Small intestine (tissue), 7 donors: ENCODE data around the gene FRMPD4. TPM values are rescaled to one million over a fixed set of nuclear protein-coding genes. Genes with fewer than 3 reads are reported as not detected.

Source experiments
- DNase-seq, 2 donors: peaks; one replicate each; pipeline versions ENCODE4 v3.0.0 to v3.0.0-alpha.2; 2013
- FAIRE-seq: peaks from 2 replicates; lab custom pipeline; 2012; peaks lifted over from hg19 to GRCh38; lab: Jason Lieb, UNC
- H3K27ac ChIP-seq, 3 donors: one replicate each; pipeline ENCODE4 v1.5.1; 2013; ENCODE audit warnings: low read length in 2 of 3, mild to moderate bottlenecking in 2 of 3, control low read depth in 1 of 3, inconsistent platforms in 1 of 3, low read depth in 1 of 3, moderate library complexity in 1 of 3
- H3K27me3 ChIP-seq, 3 donors: one replicate each; pipeline ENCODE4 v1.6.1; 2013; ENCODE audit warnings: low read length in 3 of 3, inconsistent platforms in 1 of 3; ENCODE audit not compliant: control insufficient read depth in 3 of 3, insufficient read depth in 3 of 3
- H3K36me3 ChIP-seq, 3 donors: one replicate each; pipeline ENCODE4 v1.6.1; 2013; ENCODE audit warnings: low read length in 3 of 3, inconsistent platforms in 1 of 3, low read depth in 1 of 3, mild to moderate bottlenecking in 1 of 3, moderate library complexity in 1 of 3; ENCODE audit not compliant: control insufficient read depth in 3 of 3, insufficient read depth in 2 of 3
- H3K4me1 ChIP-seq, 3 donors: one replicate each; pipeline ENCODE4 v1.6.1; 2013; ENCODE audit warnings: low read length in 2 of 3, inconsistent platforms in 1 of 3, low read depth in 1 of 3, mild to moderate bottlenecking in 1 of 3, moderate library complexity in 1 of 3; ENCODE audit not compliant: control insufficient read depth in 3 of 3, insufficient read depth in 2 of 3
- H3K4me3 ChIP-seq, 3 donors: one replicate each; pipeline ENCODE4 v1.5.1; 2013; ENCODE audit warnings: low read length in 3 of 3, control low read depth in 1 of 3, inconsistent platforms in 1 of 3, low read depth in 1 of 3, mild to moderate bottlenecking in 1 of 3, moderate library complexity in 1 of 3
- H3K9me3 ChIP-seq, 2 donors: one replicate each; pipeline ENCODE4 v1.6.1; 2013; ENCODE audit warnings: low read depth in 1 of 2, low read length in 1 of 2; ENCODE audit not compliant: control insufficient read depth in 2 of 2, insufficient read depth in 1 of 2
- WGBS, 3 donors: extraction: QIAGEN DNeasy Blood & Tissue Kit; methylation state at CpG; one replicate each; pipeline ENCODE4 v1.1.7; 2013; 5-methylcytosine and 5-hydroxymethylcytosine counted together
- polyA plus RNA-seq, 4 donors: library from polyadenylated mRNA; stranded (reverse) in 3 of 4; unstranded in 1 of 4; fragments of 200-250 nt in 3 of 4; fragments of 120-200 nt in 1 of 4; gene quantifications; one replicate each; pipeline versions ENCODE4 v1.2.1 to v1.2.3, GENCODE V29; 2013
- donor health status: healthy with polysubstance abuse.
- donor health status: control.
- donor health status: control.
- donor health status: Bipolar disorder and iron deficiency.
- donor health status: healthy.

Gene FRMPD4
- polyA plus RNA-seq, 4 donors: 0.04 to 0.21 TPM; not detected in 2

DNA sequence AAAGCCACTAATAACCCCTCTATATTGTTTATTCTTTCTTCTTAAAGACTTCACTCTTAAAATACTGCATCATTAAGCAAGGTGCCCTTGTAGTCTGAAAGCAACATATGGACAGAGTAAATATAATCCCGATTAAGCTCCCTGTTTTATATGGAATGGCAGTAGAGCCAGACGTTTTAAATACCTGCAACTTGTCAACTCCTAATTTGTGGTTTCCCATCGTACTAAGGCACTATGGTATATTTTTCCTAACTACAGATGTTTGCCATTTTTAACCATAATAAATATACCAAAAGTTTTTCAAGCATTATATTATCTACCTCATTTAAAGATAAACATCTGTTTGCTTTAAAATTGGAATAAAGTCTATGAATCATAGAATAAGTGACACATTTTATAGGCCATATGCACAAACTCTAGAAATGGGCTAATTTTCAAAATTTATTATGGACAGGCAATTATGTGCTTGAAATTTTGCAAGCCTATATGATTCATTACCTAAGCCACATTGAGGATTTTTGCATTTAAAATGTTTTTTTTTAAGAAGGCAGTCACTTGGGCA lies 194.6 kb downstream of the FRMPD4 start:
- no peaks in the 10 kb centered on the region for H3K9me3 ChIP-seq
- no peaks in the 10 kb centered on the region for H3K27me3 ChIP-seq
- H3K4me3 ChIP-seq: no peak overlapping the region
- 62 to 67% (median 64%) methylated on average over 3 of the region's 3 CpGs for WGBS, 3 donors
- H3K27ac ChIP-seq: no peak overlapping the region
- no peak for FAIRE-seq
- H3K36me3 ChIP-seq: no peaks in the 10 kb centered on the region
- DNase-seq: no peak
- no peaks in the 10 kb centered on the region for H3K4me1 ChIP-seq

DNA sequence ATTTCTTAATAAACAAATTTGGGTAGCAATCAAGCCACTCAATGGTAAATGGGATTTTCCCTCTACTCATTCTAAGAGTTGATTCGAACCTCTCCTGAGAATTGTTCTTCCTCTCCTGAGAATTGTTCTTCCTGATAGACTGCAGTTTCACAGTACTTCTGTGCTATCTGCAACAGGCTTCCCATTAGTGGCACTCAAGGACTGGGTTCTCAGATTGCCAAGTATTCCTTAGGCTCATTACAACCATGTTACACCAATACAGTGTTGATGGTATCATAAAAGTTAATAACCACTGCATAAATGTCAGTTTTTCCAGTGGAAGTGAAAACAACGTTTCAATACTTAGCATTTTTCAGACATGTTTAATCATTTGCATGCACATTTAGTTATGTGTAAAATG lies 201.6 kb downstream of the FRMPD4 start:
- 60 to 65% (median 60%) methylated on average over 2 of the region's 2 CpGs for WGBS, 3 donors
- FAIRE-seq (no peak), DNase-seq (no peak)
- Histone ChIP-seq H3K27ac (no peak overlapping the region), H3K36me3 (no peaks in the 10 kb centered on the region), H3K4me1 (no peaks in the 10 kb centered on the region), H3K27me3 (no peaks in the 10 kb centered on the region), H3K4me3 (no peak overlapping the region), H3K9me3 (no peaks in the 10 kb centered on the region)

DNA sequence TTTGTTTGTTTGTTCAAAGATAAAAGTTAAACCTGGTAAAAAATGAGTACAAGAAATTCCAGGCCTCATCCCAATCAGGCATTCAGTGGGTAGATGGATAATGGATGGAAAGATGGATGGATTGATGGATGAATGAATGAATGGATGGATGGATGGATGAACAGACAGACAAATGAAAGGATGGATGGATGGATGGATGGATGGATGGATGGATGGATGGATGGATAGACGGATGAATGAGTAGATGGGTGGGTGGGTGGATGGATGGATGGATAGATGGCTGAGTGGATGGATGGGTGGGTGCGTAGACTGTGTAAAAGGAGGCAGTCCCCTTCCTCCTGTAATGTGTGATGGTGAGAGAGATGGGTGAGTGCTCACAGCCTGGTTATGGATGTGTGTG lies 206.7 kb downstream of the FRMPD4 start:
- Histone ChIP-seq H3K4me3 (no peak overlapping the region), H3K27ac (no peak overlapping the region), H3K27me3 (no peaks in the 10 kb centered on the region), H3K36me3 (no peaks in the 10 kb centered on the region), H3K9me3 (no peaks in the 10 kb centered on the region), H3K4me1 (no peaks in the 10 kb centered on the region)
- WGBS, 3 donors: 68 to 87% (median 73%) methylated on average over 2 of the region's 2 CpGs
- DNase-seq (no peak), FAIRE-seq (no peak)

DNA sequence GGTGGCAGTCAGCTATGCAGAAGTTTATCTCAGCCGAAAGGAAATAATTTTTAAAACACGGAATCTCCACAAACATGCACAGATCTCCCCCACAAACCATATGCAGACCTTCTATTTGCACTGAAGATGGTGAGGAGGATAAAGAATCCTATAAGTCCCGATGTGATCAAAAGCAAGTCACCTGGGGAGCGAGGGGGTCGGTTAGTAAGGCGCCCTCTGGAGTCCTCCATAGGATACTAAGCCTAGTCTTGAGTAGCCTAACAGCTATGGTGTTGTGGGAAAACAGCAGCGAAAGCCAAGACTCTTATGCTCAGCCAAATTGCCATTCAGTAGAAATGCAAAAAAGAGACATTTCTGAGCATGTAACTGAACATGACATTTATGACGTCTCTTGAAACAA lies 210.9 kb downstream of the FRMPD4 start:
- H3K36me3 ChIP-seq: no peaks in the 10 kb centered on the region
- H3K4me1 ChIP-seq: no peaks in the 10 kb centered on the region
- no peak overlapping the region for H3K27ac ChIP-seq
- 32 to 49% (median 39%) methylated on average over 8 of the region's 8 CpGs for WGBS, 3 donors
- DNase-seq (no peak), FAIRE-seq (no peak)
- no peaks in the 10 kb centered on the region for H3K27me3 ChIP-seq
- no peaks in the 10 kb centered on the region for H3K9me3 ChIP-seq
- H3K4me3 ChIP-seq: no peak overlapping the region

DNA sequence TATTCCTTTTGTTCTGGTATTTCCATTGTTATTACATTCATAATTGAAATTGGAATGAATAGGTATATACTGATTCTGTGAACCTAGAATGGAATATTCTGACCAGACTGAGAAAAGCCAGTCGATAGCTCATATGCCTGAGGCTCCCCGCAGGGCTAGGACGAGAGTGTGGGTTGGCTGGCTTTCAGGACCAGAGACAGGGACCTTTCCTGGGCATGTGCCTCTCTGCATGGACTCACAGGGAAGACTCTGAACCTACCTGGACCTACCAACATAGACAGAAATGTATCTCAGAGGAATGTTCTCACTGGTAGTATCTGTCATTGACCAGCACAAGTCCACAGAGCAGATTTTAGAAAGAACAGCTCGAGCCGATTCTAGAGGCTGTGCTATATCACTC lies 214.6 kb downstream of the FRMPD4 start:
- H3K9me3 ChIP-seq: no peaks in the 10 kb centered on the region

DNA sequence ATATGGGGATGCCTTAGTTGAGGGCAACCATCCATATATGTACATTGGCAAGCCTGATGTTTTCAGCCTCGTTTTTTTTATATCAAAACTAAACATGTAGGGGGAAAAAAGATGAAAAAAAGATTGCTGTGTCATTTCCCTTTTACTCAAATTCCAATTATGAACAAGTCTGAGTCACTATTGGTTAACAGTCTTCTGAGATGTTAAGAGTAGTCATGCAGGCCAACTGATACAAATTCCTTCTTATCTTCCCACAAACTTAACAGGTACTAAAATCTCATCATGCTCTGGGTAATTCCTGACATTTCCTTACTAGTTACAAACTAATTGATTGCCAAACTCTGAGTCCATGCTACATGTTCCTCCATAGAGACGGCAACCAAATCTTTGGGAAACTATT lies 222.1 kb downstream of the FRMPD4 start:
- no peak overlapping the region for H3K27ac ChIP-seq
- WGBS, 3 donors: 44 to 50% (median 45%) methylated on average over 2 of the region's 2 CpGs
- no peak for FAIRE-seq
- H3K4me1 ChIP-seq: no peaks in the 10 kb centered on the region
- DNase-seq: no peak
- H3K27me3 ChIP-seq: no peaks in the 10 kb centered on the region
- H3K36me3 ChIP-seq: no peaks in the 10 kb centered on the region
- H3K4me3 ChIP-seq: no peak overlapping the region
- no peaks in the 10 kb centered on the region for H3K9me3 ChIP-seq

More for the DNA sequence above, 214.6 kb downstream of the FRMPD4 start:
- H3K27ac ChIP-seq: no peak overlapping the region
- H3K27me3 ChIP-seq: no peaks in the 10 kb centered on the region
- no peaks in the 10 kb centered on the region for H3K4me1 ChIP-seq
- 73 to 85% (median 80%) methylated on average over 5 of the region's 5 CpGs for WGBS, 3 donors
- no peak overlapping the region for H3K4me3 ChIP-seq
- no peaks in the 10 kb centered on the region for H3K36me3 ChIP-seq
- no peak for DNase-seq
- FAIRE-seq: no peak

DNA sequence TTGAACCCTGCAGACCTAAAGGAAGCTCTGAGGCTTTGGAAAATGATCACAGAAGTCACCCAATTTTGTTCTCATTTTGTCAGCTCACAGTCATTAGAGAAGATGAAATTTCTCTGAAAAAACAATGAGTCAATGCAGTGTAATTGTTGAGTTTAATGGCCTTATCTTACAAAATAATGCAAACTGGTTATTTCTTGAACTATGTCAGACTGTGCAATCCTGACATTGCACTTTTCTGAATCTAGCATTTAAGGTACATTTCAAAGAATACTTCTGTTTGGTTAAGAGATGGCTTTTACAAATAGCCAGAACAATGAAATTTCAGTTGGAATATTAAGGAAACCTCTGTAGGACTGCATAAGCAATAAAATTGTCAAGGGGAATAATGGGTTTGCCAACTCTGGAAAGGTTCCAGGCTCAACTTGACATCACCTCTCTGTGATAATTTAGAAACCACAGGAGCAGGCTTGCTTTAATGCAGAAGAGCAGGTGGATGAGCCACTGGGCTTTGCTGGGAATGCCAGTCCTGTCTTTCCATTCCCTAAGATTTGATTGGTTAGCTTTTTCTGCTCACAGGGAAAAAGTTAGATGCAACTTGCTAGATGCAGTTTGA lies 222.8 kb downstream of the FRMPD4 start:
- no peak overlapping the region for H3K27ac ChIP-seq
- H3K9me3 ChIP-seq: no peaks in the 10 kb centered on the region
- no peaks in the 10 kb centered on the region for H3K36me3 ChIP-seq
- H3K27me3 ChIP-seq: no peaks in the 10 kb centered on the region
- no peak overlapping the region for H3K4me3 ChIP-seq
- DNase-seq (no peak), FAIRE-seq (no peak)
- no peaks in the 10 kb centered on the region for H3K4me1 ChIP-seq

DNA sequence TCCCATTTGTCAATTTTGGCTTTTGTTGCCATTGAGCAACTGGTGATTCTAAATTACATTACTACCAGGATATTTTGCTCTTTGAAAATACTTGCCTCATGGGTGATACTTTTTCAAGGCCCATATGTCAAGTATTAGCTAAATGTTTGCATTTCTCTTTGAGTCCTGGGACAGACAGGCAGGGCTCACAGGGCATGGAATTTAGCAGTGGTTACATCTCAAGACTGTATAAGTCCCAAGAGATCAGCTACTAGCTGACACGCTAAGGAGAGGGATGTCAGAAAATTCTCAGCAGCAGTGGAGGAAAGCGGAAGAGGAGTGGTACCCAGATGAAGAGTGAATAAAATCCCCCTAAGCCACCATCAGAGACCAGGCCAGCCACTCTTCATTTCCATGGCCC lies 224.9 kb downstream of the FRMPD4 start:
- 89 to 95% (median 95%) methylated on average over 2 of the region's 2 CpGs for WGBS, 3 donors
- DNase-seq: no peak
- H3K27ac ChIP-seq: no peak overlapping the region
- H3K27me3 ChIP-seq: no peaks in the 10 kb centered on the region
- no peaks in the 10 kb centered on the region for H3K4me1 ChIP-seq
- H3K9me3 ChIP-seq: no peaks in the 10 kb centered on the region
- H3K4me3 ChIP-seq: no peak overlapping the region
- FAIRE-seq: no peak
- no peaks in the 10 kb centered on the region for H3K36me3 ChIP-seq

DNA sequence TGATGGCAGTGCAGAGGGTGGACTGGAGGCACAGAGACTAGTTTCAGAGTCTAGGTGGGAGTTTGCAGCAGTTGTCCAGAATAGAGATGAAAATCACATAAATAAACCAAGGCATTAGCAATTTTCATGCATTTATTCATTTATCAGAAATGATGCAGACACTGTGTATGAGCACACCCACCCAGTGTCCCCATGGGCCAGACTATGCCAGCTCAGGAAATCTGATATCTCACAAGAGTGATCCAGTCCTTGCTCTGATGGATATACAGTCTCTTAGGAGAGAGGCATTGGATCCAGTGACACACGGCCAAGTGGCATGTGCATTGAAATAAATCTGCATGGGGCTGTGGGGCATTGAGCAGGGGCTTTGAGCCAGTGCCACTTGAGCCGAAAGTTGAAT lies 228.2 kb downstream of the FRMPD4 start:
- H3K36me3 ChIP-seq: no peaks in the 10 kb centered on the region
- H3K9me3 ChIP-seq: no peaks in the 10 kb centered on the region
- no peaks in the 10 kb centered on the region for H3K27me3 ChIP-seq
- H3K27ac ChIP-seq: no peak overlapping the region
- H3K4me3 ChIP-seq: no peak overlapping the region
- WGBS, 3 donors: 64 to 83% (median 77%) methylated on average over 2 of the region's 2 CpGs
- no peak for FAIRE-seq
- DNase-seq: no peak
- H3K4me1 ChIP-seq: no peaks in the 10 kb centered on the region
